H4 (cell line): Measurements from ENCODE around the gene CDC42BPA. TPM values are rescaled to one million over a fixed set of nuclear protein-coding genes. Genes with fewer than 3 reads are reported as not detected.

Experiments used
- DNase-seq: peaks from one replicate; pipeline ENCODE4 v3.0.0-alpha.2; 2015; ENCODE audit warnings: low spot score
- total RNA-seq: library from RNA; depleted of rRNA; stranded (reverse); fragments of >200 nt; shearing (Covaris generic); gene quantifications from 2 replicates; pipeline ENCODE4 v1.2.3, GENCODE V29; 2014

Gene CDC42BPA
- total RNA-seq, 1 experiment from 2014 or later = 13.5 TPM

- no peak for DNase-seq
Observed at GRCh38 chr1:226995365-226996332, 322.6 kb downstream of the CDC42BPA start.

- DNase-seq = no peak
Observed at GRCh38 chr1:226994586-226995364, 323.5 kb downstream of the CDC42BPA start.

GRCh38 chr1:226993814-226994585 is 324.3 kb downstream of the CDC42BPA start:
- no peak for DNase-seq

- DNase-seq = no peak
Observed at GRCh38 chr1:226991920-226992319, 326.4 kb downstream of the CDC42BPA start.

GRCh38 chr1:226990133-226990716 is 328.1 kb downstream of the CDC42BPA start:
- DNase-seq = no peak

GRCh38 chr1:226989085-226989920 is 329.0 kb downstream of the CDC42BPA start:
- DNase-seq = no peak

- no peak for DNase-seq
Observed at GRCh38 chr1:226988334-226988666, 330.0 kb downstream of the CDC42BPA start.

GRCh38 chr1:226987623-226988333 is 330.5 kb downstream of the CDC42BPA start:
- DNase-seq = no peak

- no peak for DNase-seq
Observed at GRCh38 chr1:226987179-226987536, 331.1 kb downstream of the CDC42BPA start.

GRCh38 chr1:226986496-226987178 is 331.7 kb downstream of the CDC42BPA start:
- DNase-seq = no peak

- DNase-seq = no peak
Observed at GRCh38 chr1:226985839-226986463, 332.3 kb downstream of the CDC42BPA start.

- DNase-seq = no peak
Observed at GRCh38 chr1:226985239-226985838, 333.0 kb downstream of the CDC42BPA start.

GRCh38 chr1:226984521-226985238 is 333.6 kb downstream of the CDC42BPA start:
- no peak for DNase-seq

- no peak for DNase-seq
Observed at GRCh38 chr1:226983992-226984364, 334.3 kb downstream of the CDC42BPA start.

GRCh38 chr1:226983247-226983991 is 334.9 kb downstream of the CDC42BPA start:
- DNase-seq = no peak

GRCh38 chr1:226982451-226983177 is 335.7 kb downstream of the CDC42BPA start:
- no peak for DNase-seq

- DNase-seq = no peak
Observed at GRCh38 chr1:226981838-226982237, 336.5 kb downstream of the CDC42BPA start.
